HG03060 (cell line): ENCODE results near the gene ACADSB.

ENCODE experiments used
- ATAC-seq: cut with Tn5 transposase; IDR thresholded peaks from one replicate; pipeline ENCODE4 v1.9.1; 2021; ENCODE audit warnings: low read depth, moderate number of reproducible peaks; ENCODE audit not compliant: unreplicated experiment

Gene ACADSB

DNA sequence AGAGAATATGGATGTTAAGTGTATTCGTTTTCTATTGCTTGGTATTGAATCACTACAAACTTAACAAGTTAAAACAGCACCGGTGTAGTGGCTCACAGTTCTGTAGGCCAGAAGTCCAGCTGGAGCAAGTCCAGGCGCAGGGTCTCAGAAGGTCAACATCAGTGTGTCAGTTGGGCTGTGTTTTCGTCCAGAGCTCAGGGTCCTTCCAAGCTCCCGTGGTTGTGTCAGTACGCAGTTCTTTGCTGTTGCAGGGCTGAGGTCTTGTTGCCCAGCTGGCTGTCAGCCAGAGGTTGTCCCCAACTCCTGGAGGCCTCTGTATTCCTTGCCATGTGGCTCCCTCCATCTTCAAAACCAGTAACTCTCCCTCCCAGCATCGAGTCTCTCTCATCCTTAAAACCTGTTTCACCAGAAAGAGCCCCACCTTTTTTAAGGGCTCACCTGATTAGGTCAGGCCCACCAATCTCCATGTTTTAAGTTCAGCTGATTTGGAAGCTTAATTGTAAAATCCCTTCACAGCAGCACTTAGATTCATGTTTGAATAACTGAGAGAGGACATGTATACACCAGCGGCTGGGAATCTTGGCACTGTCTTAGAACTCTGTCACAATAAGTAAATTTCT, 26.8 kb downstream of the ACADSB start:
- ATAC-seq: no peak

DNA sequence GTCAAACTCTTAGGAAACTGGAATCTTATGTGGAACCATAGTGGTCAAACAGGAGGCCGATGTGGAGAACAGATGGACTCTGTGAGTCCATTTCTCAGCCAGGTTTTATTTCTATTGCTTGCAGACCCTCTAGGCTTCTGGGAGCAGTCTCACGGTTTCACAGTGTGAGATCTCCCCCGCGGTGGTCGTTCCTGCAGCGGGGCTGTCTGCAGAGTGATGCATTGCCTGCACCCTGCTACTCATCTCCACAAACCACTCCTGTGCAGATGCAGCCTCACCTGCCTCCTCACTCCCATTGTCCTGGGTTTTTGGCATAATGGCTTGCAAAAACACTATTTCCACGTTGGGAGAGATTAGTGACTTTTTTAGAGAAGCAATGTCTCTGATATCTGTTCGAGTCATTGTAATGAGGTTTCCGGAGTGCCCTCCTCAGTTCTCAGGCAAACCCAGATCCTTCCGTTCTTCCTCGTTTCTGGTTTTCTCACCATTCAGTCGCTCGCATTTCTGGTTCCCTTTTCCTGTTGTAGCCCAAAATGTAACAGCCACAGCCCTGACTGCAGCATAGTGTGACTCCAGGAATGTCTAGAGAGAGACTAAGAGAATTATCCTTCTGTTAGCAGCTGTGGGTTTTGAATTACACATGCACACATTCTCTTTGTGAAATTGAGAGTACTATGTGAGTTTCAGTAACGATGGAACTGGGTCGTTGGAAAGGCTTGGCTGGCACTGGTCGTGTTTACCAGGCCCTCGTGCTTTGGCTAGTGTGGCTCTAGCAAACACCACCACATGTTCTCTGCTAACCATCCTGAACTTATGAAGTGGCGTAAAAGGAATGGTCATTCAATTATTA, 30.2 kb downstream of the ACADSB start:
- ATAC-seq: no peak

DNA sequence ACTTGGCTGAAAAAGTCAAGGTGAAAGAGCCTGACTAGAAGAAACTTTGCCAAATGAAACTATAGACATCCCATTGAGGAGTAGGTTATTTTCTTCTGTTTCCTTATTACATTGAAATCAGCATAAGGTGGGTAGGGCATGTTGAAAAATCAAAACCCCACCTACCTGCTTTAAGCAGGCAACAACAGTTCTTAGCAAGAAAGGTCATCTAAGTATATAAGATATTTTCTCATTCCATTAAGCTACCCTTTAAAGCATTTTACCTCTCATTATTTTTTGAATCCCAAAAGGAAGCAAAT, 30.8 kb downstream of the ACADSB start:
- ATAC-seq: no peak

DNA sequence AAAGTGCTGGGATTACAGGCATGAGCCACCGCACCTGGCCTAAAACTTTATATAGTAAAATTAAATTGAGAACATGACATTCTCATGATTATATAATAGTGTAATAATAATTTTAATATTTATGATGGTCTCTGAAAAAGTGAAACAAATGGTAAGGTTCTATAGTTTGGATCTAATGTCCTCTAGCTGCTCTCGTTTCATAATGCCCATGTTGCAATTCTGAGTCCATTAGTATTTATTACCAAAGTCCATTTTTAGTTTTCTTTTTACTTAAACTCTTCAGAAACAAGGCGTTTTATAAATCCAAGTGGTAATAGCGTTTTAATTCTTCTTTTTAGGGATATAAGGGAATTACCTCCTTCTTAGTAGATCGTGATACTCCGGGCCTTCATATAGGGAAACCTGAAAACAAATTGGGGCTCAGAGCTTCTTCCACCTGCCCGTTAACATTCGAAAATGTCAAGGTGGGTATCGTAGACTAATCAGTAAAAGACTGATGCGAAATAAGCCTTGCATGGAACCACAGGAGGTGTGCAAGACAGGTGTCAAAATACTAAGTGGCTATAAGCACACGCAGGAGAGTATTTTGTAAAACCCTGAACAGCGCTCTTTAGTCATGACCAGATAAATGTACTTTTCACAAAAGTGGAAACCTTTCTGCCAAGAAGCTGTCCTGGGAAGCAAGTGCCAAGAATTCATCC, 34.1 kb downstream of the ACADSB start:
- ATAC-seq: no peak

DNA sequence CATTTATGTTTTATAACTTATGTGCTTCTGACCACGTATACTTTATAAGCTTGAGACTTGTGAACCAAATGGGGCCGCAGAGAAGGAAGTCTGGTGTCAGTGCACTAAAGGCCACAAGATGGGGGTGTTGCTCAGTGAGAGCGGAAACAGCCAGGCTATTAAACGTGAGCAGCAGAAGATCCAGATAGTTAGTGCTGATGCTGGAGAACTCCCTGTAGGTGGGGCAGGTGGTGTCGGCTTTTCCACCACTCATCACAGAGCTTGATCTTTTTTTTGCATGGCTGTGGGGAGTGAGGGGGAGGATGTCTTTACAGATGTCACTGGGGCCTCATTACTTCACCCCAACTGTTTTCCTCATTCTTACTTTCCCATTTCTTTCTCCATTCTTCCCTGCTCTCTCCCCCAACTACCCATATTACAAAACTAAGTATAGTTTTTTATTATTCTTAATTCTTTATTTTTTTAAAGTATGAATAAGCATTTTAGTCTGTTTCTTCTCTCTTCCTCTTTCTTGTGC, 34.7 kb downstream of the ACADSB start:
- peak; percentile 48 for ATAC-seq

DNA sequence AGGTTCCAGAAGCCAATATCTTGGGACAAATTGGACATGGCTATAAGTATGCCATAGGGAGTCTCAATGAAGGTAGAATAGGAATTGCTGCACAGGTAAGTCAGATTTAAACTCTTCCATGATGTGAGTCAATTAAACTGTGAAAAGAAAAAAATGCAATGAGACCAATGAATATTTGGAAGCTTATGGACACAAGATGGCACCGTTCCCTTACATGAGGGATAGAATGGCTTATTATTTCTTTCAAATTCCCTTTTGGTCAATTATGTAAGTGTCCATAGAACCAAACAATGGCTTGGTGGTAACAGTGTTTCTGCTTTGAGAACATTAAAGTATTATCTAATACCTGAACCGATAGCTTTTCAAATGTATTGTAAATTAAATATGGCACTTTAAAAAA, 35.6 kb downstream of the ACADSB start:
- ATAC-seq: no peak

DNA sequence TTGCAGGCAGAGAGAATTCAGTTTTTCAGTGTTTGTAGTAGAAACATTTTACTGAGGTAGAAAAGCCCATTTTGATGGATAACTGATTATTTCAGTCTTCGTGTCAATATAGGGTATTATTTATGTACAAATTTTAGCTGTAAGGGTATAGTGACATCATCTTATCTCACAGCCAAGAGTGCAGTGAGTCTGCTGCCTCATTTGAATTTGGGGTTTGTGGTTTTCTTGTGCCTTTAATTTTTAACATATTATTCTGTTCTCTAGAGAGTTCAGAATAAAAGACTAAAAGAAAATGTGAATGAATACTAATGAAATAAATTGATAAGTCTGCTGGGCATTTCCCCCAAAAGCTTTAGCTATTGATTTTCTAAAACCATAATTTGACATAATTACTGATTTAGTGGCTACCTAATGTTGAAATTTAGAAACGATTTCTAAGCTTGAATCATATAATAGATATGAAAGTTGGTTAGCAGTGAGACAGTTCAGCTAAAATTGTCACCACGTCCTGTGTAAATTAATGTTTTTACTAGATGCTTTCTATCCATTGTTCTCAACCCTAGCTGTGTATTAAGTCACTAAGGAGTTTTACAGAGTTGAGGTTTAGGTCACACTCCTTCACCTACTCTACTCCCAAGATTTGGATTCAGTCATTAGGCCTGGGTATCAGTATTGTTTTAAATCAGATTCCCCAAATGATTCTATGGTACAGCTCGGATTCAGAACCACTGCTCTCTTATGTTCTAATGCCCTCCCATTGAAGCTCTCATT, 37.3 kb downstream of the ACADSB start:
- no peak for ATAC-seq

DNA sequence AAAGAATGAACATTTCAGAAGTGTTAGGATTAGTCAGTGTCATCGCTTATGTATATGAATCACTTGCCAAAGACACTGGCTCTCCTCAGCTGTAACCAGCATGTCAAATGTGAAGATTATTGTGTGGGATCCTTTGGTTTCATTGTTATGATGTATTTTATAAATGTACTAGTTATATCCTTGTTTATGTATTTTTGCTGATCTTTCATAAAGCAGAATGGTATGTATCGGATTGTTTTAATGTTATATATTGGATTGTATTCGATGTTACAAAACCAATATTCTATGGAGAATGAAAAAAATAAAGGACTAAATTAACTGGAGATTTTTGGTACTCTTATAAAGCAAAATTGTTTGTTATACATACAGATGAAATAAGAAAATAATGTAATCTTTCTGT, 49.2 kb downstream of the ACADSB start:
- ATAC-seq: no peak

DNA sequence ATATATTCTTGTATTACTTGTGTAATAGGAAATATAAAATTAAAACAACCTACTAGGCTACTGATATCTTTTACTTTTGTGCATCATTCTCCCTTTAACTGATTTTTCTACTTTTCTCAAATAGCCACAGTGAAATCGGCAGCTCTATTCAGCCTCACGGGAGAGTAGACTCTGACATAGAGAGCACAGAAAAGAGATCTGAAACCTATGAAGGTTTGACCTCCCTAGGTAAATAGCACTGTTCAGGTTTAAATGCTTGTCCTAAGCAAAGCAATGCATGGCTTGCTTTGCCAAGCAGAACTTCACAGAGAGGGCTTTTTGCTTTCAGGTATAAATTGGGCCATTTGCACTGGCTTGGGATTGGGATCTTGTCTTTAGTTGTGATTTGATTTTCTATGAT, 53.1 kb downstream of the ACADSB start:
- ATAC-seq: no peak

DNA sequence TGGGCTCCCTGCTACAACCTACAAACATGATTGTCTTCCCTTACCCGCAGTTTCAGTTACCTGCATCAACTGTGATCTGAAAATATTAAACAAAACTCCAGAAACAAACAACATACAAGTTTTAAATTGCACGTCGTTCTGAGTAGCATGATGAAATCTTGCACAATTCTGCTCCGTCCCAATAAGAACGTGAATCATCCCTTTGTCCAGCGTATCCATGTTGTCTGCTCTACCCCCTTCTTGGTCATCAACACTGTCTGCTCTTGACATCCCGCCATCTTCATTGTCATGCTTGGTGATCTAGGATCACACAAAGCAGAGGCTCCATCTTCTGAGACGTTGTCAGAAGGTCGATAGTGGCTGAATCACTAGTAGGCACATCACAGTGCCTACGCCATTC, 53.9 kb downstream of the ACADSB start:
- ATAC-seq: no peak

DNA sequence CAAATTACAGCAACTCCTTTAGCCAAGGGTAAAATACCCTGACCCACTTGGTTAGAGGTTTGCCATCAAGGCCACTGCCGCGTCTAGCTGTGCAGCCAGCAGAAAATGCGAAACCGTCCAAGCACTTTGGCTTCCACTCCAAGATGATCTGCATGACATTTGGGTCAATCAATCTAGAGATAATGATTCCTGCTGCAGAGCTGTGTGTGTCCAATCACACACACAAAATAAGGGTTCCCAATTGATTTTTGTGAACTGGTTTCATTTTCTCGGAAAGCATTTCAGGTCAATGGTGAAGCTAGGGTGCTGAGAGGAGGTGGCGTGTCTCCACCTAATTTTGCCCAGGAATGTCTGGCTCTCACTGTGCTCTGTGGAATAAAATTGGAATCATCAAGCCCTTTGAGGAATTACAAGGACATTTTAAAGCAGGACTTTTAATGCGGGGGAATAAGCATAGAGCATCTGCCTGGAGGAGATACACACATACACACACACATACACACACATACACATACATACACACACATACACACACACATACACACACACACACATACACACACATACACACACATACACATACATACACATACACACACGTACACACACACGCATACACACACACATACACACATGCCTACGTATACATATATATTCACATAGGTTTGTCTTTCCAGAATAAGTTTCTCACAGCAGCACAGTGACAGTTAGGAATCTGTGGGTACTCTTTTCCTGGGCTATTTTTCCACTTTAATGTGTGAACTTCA, 59.5 kb downstream of the ACADSB start:
- no peak for ATAC-seq

DNA sequence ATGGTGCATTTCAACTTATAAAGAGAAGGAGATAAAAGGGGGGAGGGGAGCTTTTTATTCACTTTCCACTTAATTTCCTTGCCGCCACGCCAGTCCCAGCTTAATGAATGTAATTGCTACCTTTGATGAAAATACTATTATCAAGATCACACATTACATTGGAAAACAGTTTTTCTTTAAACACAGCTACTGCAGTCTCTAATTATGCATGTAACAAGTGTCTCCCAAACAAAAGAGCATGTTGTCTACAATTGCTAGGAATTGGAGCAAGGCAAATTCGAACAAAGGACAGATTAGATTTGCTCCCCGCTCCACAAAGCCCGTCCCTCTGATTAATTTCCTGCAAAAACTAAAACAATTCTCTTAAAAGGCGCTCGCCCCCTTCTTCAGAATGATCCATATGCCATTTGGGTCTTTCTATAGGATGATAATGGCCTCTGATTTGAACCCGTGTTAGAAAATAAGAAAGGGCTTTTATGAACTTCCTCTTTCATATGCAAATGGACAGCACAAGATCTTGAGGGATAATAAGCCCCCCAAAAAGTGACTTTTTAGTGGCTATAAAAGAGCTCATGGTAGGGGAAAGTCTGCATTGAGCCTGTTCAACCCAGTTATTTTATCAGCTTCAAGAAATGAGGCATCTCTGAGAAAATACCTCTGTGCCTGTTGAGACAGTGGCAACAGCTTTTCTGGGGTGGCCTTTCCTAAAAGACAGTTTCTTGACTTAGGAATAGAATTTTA, 60.6 kb downstream of the ACADSB start:
- ATAC-seq: no peak

DNA sequence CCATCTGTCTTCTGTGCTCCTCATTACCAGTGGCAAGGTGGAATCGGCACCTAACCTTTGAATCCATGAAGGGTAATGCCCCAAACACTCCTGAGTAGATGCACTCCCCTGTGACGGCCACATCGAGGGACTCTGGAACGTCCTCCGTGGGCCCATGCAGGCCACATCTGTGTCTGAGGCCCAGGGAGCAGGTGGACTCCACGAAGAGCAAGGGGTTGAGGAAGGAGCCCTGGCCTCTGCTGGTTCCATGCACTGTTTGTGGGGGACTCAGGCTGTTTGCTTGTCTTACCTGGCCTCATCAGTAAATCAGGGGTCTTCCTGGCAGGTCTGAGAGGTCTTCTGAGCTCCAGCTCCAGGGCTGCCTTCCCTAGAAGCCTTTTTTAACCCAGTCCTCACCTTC, 64.4 kb downstream of the ACADSB start:
- ATAC-seq: no peak

DNA sequence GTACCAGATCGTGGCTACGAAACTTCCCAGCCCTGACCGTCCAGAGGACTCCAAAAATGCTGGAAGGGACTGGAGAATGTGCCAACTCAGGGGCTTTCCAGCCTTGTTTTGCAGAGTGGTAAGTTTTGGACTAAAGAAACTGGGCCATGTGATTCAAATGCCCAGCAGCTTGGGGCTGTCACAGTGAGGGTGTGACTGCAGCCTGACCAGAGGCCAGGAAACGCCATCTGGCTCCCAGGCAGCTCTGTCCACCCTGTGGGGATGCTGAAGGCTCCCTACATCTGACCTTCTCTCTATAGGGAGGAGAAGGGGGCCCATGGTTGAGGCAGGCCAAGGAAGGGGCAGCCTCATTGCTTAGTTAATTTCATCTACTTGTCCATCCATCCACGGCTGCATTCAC, 65.4 kb downstream of the ACADSB start:
- no peak for ATAC-seq

DNA sequence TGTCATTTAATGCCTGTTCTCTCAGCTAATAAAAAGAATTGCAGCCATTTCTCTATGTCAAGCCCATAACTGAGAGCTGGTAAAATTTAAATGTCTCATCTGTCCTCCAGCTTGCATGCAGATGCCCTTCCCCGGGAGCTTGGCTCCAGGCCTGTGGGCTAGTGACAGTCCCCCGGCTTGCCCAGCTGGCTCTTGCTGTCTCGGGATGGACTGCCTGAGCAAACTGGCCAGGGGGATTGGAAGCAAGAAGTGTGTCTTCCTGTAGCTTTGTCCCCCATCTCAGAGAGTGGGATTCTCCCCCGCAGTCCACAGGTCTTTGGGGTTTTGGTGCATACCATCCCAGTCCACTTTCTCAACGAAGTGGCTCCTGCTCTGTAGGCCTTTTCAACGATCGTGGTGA, 73.1 kb downstream of the ACADSB start:
- ATAC-seq: no peak

DNA sequence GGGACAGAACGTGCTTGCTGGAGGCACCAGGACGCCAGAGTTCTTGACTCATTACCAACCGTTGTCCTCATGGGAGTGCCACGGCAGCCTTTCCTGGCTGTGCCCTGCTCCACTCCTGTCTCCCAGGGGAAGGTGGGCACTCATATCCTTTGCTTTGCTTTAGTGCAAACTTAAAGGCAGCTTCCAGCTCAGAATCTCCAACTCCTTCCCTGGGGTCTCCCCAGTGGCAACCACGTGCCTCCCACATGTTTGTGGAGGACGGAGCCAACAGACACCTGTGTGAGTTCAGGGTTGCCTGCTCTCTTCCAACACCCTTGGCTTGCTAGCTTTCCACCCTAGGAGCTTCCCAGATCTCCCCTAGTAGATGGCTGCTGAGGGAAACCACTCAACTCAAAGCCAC, 75.0 kb downstream of the ACADSB start:
- no peak for ATAC-seq

DNA sequence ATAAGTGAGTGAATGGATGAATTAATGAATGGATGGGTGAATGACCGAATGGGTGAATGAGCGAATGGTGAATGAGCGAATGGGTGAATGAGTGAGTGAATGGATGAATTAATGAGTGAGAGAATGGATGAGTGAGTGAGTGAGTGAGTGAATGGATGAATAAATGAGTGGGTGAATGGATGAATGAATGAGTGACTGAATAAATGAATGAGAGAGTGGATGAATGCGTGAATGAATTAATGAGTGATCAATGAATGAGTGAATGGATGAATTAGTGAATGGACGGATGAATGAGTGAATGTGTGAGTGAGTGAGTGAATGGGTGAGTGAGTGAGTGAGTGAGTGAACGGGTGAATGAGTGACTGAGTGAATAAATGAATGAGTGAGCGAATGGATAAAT, 77.5 kb downstream of the ACADSB start:
- ATAC-seq: no peak

DNA sequence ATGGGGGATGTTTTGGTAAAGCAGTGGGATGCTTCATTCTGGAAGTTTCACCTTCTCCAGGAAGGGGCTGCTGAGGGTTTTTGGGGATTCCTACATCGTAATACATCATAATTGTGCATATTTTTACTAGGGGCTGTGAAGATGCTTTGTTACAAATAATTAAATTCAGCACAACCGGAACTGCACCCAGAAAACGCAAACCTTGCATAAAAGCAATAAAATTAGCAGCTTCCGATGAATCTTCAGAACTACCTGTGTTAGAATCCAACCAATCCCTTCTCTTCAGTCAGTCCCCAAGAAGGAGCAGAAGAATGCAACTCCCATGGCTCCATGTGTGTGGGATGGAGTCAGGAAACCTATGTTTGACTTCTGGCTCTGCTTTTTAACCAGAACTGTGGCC, 78.5 kb downstream of the ACADSB start:
- no peak for ATAC-seq

DNA sequence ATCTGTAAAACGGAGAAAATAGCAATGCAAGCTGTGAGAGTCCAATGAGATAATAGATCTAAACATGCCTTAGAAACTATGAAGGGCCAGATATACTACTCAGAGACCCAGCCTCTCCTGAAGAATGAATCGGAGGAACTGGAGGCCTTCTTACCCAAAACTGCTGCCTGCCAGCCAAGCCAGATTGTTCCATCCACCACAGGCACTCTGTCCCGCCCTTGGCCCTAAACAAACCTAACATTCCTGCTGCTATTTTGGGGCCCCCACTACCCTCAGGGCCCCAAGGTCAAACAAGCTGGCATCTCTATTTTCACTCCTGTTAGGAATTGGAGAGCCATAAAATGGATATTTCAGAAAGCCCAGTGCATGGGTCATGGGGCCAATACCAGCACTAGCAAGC, 79.0 kb downstream of the ACADSB start:
- ATAC-seq: no peak
